GM19193 (cell line): ENCODE results near the gene NFIX.

ENCODE experiments used
- POLR2A ChIP-seq: IDR thresholded peaks from 4 replicates; pipeline ENCODE4 v1.6.1; 2011; ENCODE audit not compliant: insufficient read depth, insufficient read length; ENCODE audit errors: extremely low read depth

NFIX gene

DNA sequence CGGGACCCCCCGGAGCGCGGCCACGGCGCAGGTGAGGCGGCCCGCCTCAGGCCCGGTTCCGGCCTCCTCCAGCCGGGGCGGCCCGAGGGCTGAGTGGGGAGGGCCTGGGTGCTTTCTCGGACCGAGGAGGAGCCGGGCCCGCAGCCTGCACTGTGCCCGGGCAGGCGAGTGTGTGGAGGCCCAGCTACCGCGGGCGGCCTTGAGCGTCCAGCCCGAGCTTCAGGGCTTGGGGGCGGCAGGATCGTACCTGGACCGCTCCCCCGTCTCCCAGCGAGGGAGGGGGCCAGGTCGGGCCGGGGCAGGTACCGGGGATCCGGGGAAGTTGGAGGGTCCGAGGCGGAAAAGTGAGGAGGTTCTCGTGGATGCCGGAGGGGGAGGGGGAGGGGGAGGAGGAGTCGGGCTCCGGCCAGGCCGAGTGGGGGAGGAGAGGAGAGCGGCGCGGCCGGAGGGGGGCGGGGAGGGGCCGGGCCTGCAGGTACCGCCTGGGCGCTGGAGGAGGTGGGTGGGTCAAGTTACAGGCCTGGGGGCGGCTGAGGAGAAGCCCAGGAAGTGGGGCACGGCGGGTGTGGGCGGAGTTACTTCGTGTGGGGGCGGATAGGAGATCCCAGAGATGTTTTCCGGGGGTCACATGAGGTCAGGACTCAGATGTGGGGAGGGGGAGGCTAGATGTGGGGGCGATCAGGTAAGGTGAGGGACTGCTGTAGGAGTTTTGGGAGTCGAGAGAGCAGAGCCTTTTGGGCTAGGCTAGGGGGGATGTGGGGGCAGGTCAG lies 123.3 kb downstream of the NFIX start:
- peak; percentile 25 for TF ChIP-seq POLR2A

DNA sequence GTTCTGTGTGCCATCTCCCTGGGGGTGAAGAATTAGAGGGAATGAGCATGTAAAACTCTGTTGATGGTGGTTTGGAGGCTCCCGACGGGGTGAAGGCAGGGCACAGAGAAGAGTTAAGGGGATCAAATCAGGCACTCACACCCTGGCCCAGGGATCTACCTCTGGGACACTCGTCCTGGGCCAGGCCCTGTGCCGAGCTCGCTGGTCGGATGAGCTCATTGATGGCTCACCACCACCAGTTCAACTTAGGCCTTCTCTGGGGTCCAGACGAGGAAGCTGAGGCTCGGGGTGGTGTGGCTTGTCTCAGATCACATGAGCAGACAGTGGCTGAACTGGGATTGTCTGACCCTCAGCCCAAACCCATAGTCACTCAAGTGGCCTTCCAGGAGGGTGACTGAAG lies 124.4 kb downstream of the NFIX start:
- TF ChIP-seq POLR2A, result no peak

DNA sequence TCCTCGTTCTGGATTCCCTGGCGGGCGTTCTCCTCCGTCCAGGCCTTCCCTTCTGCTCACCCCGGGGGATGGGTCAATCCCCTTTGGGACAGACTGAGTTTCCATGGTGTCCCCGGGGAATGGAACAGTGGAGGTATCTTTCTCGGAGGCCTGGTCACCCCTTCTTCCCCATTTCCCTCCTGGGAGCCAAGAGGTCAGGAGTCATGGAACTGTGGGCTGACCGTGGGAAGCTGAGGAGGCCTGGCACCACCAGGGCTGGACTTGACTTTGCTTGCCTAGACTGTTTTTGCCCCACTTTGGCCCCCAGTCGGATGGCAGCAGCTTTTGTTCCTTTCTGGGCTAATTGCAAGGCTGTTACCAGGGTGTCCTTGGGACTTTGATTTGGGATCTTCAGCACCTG lies 124.8 kb downstream of the NFIX start:
- TF ChIP-seq POLR2A, result no peak

DNA sequence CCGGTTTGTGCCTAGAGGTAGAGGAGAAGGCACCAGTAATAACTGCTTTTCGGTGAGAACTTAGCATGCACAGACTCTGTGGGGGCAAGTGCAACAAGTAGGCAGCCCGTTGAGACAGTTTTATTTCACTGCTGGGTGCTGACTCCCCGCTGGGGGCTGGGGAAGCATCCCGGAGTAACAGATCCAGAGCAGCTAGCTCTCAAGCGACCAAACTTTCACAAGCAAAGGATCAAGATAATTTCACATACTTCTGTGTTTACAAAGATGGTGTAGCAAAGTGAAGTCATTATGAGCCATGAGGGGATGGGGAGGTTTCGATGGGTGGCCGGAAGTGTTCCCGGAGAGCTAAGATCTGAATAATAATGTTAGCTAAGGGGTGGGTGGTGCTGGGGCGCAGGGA lies 125.5 kb downstream of the NFIX start:
- no peak for TF ChIP-seq POLR2A

DNA sequence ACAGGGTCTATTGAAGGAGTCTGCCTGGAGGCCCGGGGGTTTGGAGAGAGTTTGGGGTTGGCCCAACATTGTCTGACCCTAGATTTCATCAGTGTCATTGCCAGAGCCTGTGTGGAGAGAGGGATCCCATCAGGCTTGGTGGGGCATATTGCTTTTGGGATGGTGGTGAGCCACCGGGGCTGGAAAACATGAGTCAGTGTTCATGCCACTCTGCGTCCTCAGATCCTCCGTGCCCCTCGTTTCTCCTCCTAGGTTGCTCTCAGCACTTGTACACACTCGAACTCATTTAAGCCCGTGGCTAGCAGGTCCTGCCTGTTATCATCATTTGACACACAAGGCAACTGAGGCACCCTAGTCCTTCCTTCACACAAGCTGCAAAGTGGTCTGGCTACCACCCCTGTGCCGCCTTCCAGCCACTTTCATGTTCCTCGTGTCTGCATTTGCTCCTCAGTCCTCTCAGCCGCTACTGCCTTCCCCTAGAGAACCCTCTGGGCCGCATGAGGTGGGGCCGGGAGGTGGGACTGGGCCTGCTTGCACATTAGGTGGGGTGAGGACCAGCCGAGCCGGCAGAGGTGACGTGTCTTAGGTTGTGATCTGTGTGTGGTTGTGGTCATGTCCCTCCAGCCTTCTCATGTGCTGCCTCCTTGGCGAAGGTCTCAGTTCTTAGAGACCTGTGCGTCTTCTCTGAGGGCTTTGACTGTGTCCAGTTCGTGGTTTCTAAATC lies 126.4 kb downstream of the NFIX start:
- no peak for TF ChIP-seq POLR2A

DNA sequence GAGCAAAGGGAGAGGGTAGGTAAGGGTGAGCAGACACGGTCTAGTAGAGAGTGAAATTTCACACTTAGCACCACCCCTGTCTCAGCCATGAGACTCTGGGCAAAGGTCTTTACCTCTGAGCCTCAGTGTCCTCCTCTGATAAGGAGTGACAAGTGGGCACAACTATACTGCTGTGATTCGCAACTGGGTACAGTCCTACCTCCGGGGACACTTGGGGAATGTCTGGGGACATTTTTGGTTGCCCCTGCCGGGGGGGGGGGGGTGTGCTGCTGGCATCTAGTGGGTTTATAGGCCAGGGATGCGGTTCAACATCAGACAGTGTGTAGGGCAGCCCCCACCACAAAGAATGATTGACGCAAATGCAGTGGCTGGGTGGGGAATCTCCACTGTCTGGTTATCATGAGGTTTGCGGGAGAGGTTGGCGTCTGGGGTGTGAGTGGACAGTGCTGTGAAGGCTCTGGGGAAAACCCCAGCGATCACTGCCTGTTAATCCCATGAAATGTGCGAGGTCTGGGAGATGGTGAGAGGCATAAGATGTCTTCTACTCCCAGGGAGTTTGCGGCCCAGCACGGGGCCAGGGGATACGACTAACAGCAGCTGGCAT lies 127.1 kb downstream of the NFIX start:
- no peak for TF ChIP-seq POLR2A

DNA sequence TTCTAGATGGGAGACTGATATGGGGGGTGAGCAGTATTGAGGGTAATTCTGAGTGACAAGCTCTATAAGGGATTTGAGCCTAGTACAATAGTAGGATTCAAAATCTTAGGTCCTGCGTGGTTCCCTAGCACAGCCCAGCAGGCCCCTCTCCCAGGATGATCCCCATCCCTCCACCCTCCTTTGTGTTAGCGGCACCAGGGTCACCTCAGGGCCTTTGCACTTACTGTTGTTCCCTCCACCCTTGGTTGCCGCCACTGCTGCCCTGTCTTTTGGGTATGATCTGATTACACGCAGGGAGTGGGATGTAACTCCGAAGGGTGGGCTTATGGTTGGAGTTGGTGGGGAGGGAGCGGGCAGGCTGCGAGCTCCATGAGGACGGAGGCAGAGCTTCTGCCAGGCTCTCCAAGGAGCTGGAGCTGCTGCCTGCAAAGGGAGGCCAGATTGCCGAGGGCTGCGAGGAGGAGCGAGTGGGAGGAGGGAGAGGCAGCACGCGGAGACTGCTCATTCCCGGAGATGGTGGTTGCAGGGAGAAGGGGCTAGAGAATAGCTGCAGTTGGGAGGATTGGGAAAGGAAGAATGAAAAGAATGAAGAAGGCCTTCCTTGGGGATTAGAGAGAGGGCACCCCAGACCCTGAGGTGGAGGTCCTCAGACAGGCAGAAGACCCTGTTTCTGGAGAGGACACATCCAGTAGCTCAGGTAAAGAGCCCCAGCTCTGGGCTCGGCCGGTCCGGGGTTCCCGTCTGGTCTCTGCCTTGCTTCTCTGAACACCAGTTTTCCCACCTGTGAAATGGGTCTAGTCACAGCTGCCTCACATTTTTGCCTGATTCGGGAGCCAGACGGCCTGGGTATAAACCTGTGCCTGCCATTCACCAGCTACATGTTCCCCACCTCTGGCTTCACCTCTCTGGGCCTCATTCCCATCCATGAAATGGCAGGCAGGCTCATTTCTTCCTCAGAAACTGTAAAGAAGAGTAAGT lies 128.0 kb downstream of the NFIX start:
- no peak for TF ChIP-seq POLR2A

DNA sequence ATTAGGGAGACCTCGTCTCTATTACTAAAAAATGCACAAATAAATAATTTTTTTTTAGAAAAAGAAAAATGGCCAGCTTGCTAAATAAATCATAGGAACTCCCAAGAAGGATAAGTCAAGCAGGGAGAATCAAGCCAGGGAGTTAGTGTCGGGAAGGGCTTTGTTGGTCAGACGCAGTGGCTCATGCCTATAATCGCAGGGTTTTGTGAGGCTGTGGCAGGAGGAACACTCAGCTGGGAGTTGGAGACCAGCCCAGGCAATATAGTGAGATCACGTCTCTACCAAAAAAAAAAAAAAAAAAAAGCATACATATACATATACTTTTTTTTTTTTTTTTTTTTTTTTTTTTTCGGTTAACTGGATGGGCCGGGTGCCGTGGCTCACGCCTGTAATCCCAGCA lies 131.8 kb downstream of the NFIX start:
- no peak for TF ChIP-seq POLR2A

DNA sequence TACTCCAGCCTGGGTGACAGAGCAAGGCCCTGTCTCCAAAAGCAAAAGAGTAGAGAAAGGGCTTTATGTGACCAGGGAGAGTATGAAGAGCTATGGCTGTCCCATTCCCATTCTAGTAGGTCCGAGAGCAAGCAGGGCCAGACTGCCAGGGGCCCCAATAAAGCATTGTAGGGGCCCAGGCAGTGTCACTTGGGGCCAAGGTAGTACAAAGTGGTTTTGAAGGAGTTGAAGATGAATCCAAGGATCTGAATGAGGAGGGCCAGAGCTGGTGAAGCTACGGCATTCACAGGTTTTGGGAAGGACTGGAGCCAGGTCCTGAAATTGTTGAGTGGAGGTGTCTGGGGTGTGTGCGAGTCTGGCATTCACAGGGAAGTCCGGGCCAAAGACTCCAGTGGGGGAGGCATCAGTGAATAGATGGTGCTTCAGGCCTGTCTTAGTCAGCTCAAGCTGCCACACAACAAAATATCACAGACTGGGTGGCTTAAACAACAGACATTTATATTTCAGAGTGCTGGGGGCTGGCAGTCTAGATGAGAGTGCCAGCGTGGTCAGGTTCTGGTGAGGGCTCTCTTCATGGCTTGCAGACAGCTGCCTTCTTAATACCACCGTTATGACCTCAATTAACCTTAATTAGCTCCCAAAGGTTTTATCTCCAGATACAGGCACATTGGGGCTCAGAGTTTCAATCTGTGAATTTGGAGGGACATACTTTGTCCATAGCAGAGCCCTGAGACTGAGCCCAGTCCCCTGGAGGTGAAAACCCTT lies 132.7 kb downstream of the NFIX start:
- TF ChIP-seq POLR2A, result no peak

DNA sequence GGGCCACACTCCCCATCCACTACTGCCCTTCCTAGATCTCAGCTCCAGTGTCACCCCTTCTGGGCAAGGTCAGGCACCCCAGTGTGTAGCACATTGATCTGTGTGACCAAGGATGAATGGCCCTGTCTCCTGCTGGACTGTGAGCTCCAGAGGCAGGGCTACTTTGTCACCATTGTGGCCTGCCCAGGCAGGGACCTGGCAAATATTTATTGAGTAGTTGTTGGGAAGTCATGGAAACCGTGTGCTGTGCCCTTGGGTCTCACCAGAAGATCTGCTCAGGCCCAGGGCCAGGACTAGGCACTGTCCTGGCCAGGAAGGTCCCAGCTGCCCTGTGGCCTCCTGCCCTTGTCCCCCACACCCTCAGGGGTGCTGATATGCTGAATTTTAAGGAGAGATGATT lies 133.3 kb downstream of the NFIX start:
- TF ChIP-seq POLR2A, result no peak

DNA sequence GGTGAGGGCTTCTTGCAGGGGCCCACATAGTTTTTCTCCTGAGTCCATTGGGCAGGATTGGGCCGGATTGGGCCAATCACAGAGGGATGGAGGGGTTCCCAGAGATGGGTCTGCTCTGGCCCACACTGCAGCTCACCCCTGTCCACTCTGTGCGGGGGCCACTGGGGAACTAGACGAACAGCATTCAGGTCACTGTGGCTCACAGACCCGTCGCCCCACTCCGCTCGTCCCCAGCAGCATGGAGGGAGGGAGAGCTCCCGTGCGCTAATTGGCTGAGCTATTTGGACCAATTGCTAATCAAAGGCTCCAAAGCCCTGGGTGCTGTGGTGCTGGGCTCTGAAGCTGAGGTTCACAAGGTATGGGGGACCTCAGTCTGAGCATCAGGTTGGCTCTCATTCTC lies 134.1 kb downstream of the NFIX start:
- no peak for TF ChIP-seq POLR2A

DNA sequence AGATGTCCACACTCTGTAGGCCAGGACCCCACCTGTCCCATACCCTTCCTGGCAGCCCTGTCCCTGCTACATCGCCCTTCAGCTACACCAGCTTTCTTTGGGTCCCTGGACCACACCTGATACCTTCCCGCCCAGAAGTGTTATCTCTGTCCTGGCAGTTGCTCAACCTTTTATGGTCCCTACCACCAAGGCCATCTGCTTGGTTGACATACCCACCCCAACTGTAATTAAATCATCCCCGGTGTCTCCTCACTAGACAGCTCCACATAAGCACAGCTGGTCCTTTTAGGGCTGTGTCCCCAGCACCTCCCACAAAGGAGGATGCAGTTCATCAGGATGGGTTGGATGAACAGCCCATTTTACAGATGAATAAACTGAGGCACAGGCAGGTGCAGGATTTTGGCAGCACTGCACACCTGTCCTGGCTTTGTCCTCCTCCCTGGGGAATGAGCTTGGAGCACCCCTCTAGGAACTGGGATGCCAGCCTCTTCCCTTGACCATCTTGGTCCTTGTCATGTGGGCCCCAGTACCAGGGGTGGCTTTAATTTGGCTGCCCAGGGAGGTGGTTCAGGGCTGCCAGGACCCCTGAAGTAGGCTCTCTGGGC lies 135.7 kb downstream of the NFIX start:
- TF ChIP-seq POLR2A, result no peak

DNA sequence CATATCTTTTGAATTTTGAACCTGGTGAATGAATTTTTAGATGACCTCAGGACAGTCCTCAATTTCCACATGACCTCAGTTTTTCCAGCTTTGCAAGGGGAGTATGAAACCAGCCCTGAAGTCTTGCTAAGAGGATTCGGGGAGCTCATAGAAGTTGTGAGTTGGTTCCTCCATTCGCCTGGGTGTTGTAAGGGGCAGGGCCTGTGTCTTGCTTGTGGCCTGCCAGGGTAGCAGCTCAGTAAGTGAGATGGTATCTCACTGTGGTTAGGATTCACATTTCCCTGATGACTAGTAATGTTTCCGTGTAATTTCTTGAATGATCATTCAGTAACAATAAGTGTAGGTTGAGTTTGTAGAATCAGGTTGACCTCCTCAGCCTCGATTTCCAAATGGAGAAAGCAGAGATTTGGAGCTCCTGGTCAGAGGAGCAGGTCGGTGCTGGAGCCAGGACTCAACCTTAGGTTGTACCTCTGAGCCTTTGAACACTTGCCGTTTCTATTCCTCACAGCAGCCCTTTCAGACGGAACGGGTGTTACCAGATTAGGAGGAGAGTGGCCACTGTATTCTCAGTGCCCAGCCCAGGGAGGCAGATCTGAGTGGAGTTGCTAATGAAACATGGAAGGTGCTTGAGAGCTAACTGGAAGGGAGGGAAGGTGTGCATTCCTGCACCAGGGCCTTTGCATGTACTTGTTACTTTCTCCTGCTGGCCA lies 137.4 kb downstream of the NFIX start:
- no peak for TF ChIP-seq POLR2A
